ENCODE data around the gene NUAK2.

The NUAK2 gene

DNA sequence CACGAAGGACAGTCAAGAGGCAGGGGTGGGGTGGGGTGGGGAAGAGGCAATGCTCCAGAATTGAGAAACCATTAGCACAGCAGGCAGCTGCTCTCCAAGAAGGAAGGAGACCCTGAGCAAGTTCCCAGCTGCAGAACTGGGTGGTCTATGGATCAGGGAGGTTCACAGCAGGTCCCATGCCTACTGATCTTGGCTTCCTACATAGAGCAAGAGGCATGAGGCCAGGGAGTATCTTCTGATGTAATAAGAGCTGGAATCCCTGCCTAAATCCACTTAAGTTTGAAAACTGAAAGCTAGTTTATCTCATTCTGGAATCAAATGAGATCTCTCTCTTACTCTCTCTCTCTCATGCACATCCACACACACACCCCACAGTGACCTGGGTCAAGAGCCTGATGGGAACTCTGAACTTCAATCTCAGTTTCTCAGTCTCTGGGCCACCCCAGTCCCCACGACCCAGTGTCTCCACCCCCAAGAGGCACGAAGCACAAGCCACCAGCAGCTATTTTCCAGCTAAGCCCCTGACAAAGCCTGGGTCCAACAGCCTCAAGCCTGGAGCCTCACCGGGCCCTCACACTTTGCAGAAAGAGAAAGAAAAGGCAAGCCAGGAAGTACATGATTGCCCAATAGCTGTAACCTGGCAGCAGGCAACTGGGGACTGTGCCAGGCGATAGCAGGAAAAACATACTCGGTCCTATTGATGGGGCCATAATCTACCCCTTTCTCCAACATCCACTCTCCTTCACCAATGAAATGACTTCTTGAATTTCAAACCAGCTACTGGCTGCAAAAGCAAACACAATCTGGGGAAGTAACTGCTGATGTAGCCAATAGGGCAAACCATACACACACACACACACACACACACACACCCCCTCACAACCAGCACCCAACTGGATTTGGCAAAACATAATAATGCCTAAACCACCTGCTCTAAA lies 2.2 kb downstream of the NUAK2 start:
- ChIA-PET CTCF (interaction anchor here (1.8 to 28.6 kb wide), 5 partner anchors 8 to 47 kb away, joined by 4 to 2093 read pairs (median 11); no protein-coding TSS in a partner anchor), POLR2A (interaction anchor here (0.8 to 1.8 kb wide), 2 partner anchors 21 to 25 kb away, joined by 3 to 8 read pairs; no protein-coding TSS in a partner anchor)
- H3K4me3 ChIP-seq (ENCODE audit: low read depth, low read length): peak overlapping the region; percentile 54
- no peak for DNase-seq (ENCODE audit: low read depth, low spot score)
- TF ChIP-seq, protein P1, sequence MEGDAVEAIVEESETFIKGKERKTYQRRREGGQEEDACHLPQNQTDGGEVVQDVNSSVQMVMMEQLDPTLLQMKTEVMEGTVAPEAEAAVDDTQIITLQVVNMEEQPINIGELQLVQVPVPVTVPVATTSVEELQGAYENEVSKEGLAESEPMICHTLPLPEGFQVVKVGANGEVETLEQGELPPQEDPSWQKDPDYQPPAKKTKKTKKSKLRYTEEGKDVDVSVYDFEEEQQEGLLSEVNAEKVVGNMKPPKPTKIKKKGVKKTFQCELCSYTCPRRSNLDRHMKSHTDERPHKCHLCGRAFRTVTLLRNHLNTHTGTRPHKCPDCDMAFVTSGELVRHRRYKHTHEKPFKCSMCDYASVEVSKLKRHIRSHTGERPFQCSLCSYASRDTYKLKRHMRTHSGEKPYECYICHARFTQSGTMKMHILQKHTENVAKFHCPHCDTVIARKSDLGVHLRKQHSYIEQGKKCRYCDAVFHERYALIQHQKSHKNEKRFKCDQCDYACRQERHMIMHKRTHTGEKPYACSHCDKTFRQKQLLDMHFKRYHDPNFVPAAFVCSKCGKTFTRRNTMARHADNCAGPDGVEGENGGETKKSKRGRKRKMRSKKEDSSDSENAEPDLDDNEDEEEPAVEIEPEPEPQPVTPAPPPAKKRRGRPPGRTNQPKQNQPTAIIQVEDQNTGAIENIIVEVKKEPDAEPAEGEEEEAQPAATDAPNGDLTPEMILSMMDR (IDR thresholded peaks at IDR 0.05; ENCODE audit: insufficient read depth, low read length, missing control alignments): no peak

DNA sequence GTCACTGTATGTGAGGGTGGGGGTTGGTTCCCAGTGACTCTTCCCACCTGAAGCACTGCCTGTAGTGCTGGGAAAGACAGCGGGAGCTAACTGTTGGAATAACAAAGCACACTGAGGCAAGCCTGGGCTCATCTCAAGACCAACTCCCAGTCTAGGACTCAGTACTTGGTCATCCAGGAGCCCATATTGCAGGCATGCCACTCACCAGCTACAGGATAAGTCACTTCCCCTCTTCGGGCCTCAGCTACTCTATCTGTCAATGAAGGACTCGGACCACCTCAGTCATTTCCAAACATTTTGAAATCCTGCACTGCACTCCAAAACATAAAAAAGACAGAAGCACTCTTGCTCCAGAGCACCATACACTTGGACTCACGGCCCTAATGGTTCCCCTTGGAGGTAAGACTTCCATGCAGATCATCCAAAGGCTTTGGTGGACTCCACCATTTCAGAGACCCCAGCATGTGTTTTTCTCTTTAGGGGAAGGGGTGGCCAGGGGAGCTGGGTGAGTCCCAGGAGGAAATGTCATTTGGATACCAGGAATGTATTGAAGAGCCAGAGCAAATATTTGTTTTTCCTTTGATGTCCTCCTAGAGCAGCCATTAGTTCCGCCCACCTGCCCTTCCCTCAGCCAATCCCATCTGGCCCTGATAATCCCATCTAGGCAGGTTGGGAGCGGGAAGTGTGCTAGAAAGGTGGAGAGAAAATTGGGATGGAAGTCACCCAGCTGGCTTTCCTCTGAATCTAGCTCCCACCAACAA lies 3.1 kb downstream of the NUAK2 start:
- TF ChIP-seq, protein P1 (IDR thresholded peaks at IDR 0.05; ENCODE audit: insufficient read depth, low read length, missing control alignments): no peak
- no peak for DNase-seq (ENCODE audit: low read depth, low spot score)
- POLR2A ChIA-PET: interaction anchor here (1.8 kb wide), 1 partner anchor 20 kb away, joined by 8 read pairs; no protein-coding TSS in a partner anchor
- CTCF ChIA-PET: interaction anchor here (1.2 to 28.6 kb wide), 6 partner anchors 8 to 207 kb away, joined by 3 to 2093 read pairs (median 38); no protein-coding TSS in a partner anchor
- peak overlapping the region; percentile 24 for H3K4me3 ChIP-seq (ENCODE audit: low read depth, low read length)

DNA sequence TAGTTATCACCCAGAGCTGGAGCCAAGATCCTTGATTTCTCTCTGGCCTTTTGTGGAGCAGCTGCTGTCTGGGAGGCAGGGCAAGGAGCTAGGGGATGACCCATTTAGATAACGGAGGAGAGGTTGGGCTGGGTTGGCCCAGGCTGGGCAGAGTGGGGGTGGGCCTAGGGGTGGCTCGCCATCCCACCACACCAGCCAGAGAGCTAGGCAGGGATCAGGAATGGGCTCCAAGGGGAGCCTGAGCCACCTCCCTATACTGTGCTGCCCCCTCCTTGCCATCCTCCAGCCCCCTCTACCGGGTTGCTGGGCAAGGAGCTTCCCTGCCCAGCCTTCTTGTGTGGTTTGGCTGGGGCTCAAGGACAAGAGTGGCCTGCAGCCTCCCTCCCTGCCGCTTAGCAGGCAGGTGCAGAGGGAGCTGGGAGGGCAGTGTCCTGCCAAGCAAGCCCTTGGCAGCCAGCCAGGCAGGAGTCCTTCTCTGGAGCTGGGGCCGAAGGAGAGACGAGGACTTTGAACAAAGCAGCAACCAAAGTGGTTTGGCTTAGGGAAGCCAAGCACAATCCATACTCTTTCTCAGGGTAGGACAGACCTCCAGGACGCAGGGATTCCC lies 4.1 kb downstream of the NUAK2 start:
- no peak for DNase-seq (ENCODE audit: low read depth, low spot score)
- H3K4me3 ChIP-seq (ENCODE audit: low read depth, low read length): peak overlapping the region; percentile 15
- ChIA-PET POLR2A (interaction anchor here (0.9 kb wide), 1 partner anchor 16 kb away, joined by 3 read pairs; no protein-coding TSS in a partner anchor), CTCF (interaction anchor here (0.9 to 28.6 kb wide), 7 partner anchors 9 to 487 kb away, joined by 3 to 2093 read pairs (median 7); no protein-coding TSS in a partner anchor)
- TF ChIP-seq, protein P1 (IDR thresholded peaks at IDR 0.05; ENCODE audit: insufficient read depth, low read length, missing control alignments): no peak

DNA sequence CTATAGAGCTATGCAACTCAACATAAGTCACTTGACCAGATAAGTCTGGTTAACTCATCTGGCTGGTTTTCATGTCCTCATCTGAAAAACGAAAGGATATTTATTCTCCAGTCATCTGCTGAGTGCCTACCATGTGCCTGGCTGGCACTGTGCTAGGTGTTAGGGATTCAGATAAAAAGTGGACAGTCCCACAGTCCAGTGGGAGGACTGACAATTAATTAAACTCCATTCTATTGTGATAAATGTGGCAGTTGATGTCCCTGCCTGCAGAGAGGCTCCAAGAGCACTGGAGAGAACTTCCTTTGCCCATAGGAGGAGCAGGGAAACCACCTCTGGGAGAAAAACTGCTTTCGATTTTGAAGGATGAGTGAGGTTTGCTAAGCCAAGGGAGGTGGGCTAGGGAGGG lies 5.4 kb downstream of the NUAK2 start:
- ChIA-PET CTCF (interaction anchor here (1.5 to 28.6 kb wide), 5 partner anchors 10 to 44 kb away, joined by 3 to 2093 read pairs (median 64); no protein-coding TSS in a partner anchor), POLR2A (interaction anchor here (1.2 kb wide), 1 partner anchor 22 kb away, joined by 3 read pairs; no protein-coding TSS in a partner anchor)
- no peak overlapping the region for H3K4me3 ChIP-seq (ENCODE audit: low read depth, low read length)
- no peak for DNase-seq (ENCODE audit: low read depth, low spot score)
- TF ChIP-seq, protein P1 (IDR thresholded peaks at IDR 0.05; ENCODE audit: insufficient read depth, low read length, missing control alignments): no peak

DNA sequence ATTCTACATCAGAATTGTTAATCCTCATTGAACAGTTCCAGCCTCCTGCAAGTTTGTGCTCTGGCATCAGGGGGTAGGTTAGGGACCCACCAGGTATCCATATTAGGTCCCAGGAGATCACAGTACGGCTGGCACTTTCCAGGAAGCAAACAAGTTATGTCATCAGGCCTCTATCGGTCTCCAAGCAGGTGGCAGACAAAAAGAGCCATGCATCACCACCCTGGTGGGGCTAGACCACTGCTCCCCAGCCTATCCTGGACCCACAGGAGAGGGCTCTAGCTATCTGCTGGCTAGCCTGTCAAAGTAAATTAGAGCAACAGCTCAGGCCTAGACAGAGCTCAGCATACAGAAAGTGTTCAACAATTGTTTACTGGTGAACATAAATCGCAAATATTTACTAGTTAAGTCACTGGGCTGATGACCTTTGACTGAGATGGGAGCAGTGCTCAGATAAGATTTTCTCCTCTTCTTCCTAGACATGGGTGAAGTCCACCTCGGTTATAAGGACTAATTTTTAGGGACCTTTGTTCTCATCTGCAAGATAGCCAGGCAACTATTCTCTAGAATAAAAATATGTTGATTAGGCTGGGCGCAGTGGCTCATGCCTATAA lies 6.4 kb downstream of the NUAK2 start:
- ChIA-PET CTCF (interaction anchor here (1.5 to 28.6 kb wide), 5 partner anchors 11 to 43 kb away, joined by 3 to 2093 read pairs (median 64); no protein-coding TSS in a partner anchor), POLR2A (interaction anchor here (1.2 to 1.4 kb wide), 3 partner anchors 21 to 44 kb away, joined by 3 to 7 read pairs (median 5); no protein-coding TSS in a partner anchor)
- TF ChIP-seq, protein P1 (IDR thresholded peaks at IDR 0.05; ENCODE audit: insufficient read depth, low read length, missing control alignments): no peak
- H3K4me3 ChIP-seq (ENCODE audit: low read depth, low read length): no peak overlapping the region
- no peak for DNase-seq (ENCODE audit: low read depth, low spot score)

Data from AG04449 (cell line).